ENCODE measurements around the gene ASCC1.

DNA sequence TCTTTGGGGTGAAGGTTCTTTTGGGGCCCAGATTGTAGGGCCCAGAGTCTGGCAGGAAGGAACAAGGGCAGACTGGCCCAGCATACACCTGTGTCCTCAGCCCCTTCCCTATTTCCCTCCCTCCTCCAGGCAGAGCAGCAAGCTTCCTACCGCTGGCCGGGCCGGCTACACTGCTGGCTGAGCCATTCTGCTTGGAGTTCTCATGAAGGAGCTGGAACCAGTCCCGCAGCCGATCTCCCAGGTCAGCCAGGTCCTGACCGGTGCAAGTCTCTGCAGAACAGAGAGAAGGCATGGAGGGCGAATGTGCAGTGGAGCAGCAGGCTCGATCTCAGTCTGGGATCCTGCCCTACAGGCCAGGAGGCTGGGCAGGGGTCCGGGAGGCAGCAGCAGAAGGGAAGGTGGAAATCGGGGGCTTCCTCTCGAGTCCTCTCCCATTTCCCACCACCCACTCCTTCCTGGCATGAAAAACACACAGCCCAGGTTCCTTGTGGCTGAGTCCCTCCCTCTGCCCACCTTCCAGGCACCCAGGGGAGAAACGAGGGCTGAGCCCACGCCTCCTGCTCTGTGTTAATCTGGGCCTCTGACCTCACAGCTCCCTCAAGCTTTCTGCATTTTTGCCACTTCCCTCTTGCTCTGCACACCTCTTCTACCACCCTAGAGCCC is 148.5 kb downstream of the ASCC1 start:
- TF ChIP-seq POLR2A (IDR thresholded peaks at IDR 0.05) = no peak
- TF ChIP-seq, protein P1, sequence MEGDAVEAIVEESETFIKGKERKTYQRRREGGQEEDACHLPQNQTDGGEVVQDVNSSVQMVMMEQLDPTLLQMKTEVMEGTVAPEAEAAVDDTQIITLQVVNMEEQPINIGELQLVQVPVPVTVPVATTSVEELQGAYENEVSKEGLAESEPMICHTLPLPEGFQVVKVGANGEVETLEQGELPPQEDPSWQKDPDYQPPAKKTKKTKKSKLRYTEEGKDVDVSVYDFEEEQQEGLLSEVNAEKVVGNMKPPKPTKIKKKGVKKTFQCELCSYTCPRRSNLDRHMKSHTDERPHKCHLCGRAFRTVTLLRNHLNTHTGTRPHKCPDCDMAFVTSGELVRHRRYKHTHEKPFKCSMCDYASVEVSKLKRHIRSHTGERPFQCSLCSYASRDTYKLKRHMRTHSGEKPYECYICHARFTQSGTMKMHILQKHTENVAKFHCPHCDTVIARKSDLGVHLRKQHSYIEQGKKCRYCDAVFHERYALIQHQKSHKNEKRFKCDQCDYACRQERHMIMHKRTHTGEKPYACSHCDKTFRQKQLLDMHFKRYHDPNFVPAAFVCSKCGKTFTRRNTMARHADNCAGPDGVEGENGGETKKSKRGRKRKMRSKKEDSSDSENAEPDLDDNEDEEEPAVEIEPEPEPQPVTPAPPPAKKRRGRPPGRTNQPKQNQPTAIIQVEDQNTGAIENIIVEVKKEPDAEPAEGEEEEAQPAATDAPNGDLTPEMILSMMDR (IDR thresholded peaks at IDR 0.05) = no peak
